CD4-positive, alpha-beta T cell treated with Interleukin-15 for 4 hours (primary cell): ENCODE data around the gene CRK.
A peak's percentile ranks its signal among the peaks of the same experiment; 100 is the strongest.

Source experiments
- DNase-seq: peaks from one replicate; pipeline ENCODE4 v3.0.0-alpha.2; 2020; ENCODE audit warnings: low spot score

Gene CRK

GRCh38 chr17:1455797-1456599 lies at the start of gene CRK:
CRK (minus strand) TSS chr17:1456232; CDS start chr17:1456117, 115 bp downstream.
- peak; percentile 98 for DNase-seq

DNA sequence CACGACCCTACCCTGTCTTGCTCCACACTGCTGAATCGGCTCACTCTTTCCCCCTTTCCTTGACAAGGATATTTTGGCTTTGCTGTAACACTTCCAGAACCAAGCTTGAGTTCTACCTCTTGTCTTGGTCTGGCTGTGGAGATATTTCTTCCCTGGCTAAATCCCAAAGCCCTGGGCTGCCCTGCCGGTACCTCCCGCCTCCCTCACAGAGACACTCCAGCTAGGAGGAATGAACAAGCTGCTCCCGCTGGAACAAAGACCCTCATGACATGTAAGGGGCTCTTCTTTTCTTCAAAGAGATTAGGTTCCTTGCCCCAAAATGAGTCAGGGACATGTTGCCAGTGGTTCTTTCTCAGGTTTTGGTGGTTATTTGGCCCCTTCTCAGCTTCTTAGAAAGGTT lies 49.6 kb upstream of the CRK start:
- DNase-seq, result no peak

DNA sequence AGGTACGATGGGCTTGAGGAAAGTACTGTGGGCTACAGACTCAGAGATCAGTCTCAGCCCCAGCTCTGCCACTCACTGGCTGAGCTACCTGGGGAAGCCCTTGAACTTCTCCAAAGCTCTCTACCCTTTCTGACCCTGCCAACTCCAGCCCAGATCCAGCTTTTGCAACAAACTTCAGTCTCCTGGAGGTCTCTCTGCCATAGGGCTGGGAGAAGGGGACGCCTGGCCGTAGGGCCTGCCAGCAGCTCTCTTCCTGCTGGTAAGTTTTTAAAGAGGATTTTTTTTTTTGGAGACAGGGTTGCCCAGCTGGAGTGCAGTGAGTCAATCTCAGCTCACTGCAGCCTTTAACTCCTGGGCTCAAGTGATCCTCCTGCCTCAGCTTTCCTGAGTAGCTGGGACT lies 48.8 kb upstream of the CRK start:
- no peak for DNase-seq

GRCh38 chr17:1503699-1504098 lies 47.7 kb upstream of the CRK start:
- DNase-seq, result no peak

GRCh38 chr17:1498869-1499268 lies 42.8 kb upstream of the CRK start:
- no peak for DNase-seq

- no peak for DNase-seq
Measured at GRCh38 chr17:1498233-1498632, 42.2 kb upstream of the CRK start.

GRCh38 chr17:1497831-1498230 lies 41.8 kb upstream of the CRK start:
- DNase-seq, result no peak

GRCh38 chr17:1496869-1497268 lies 40.8 kb upstream of the CRK start:
- no peak for DNase-seq

- DNase-seq, result no peak
Measured at GRCh38 chr17:1495265-1495989, 39.4 kb upstream of the CRK start.

GRCh38 chr17:1494736-1495253 lies 38.8 kb upstream of the CRK start:
- DNase-seq, result no peak

DNA sequence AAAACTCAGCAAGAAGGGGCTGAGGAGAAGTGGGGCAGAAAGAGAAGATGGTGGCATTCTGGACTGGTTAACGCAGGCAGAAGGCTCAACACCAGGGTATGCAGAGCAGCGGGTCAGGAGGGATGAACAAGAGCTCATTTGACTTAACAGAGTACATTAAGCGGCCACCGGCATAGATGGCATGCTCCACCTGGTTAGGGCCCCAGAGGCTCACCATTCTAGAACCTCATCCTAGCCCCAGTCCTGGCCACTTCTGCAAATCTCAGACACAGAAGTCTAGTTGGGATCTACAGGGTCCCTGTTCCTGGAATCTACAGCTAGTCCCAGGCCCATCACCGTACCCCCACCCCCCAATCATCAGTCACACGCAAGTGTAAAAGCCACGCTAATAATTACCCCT lies 38.2 kb upstream of the CRK start:
- DNase-seq, result no peak

DNA sequence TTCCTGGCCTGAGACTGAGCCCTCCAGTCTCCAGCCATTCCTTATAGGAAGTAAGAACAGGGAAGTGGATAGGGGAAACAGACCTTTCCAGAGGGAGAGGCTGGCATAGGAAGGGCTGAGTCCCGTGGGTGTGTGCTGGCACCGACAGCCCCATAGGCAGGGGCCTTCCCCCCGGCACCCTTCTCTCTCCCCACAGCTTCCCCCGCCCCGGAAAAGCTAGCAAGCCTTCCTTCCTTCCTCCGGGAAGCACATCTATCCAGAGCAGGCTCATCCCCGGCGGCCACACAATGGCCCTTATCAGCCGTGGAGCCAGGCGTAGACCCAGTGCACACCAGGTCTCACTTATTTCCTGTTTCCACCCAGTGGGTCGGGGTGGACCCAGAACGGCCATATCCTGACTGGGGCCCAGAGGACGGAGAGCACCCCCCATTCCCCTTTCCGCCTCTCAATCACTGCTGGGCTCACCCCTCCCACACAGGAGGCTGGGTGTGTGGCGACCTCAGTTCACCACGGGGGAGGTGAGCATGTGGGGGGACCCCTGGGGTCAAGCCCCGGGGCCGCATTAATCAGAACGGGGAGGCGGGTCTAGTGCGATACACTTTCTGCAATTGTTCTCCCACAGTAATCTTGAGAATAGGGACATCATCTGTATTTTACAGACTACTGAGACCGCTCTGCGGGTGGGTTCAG lies 37.4 kb upstream of the CRK start:
- no peak for DNase-seq

DNA sequence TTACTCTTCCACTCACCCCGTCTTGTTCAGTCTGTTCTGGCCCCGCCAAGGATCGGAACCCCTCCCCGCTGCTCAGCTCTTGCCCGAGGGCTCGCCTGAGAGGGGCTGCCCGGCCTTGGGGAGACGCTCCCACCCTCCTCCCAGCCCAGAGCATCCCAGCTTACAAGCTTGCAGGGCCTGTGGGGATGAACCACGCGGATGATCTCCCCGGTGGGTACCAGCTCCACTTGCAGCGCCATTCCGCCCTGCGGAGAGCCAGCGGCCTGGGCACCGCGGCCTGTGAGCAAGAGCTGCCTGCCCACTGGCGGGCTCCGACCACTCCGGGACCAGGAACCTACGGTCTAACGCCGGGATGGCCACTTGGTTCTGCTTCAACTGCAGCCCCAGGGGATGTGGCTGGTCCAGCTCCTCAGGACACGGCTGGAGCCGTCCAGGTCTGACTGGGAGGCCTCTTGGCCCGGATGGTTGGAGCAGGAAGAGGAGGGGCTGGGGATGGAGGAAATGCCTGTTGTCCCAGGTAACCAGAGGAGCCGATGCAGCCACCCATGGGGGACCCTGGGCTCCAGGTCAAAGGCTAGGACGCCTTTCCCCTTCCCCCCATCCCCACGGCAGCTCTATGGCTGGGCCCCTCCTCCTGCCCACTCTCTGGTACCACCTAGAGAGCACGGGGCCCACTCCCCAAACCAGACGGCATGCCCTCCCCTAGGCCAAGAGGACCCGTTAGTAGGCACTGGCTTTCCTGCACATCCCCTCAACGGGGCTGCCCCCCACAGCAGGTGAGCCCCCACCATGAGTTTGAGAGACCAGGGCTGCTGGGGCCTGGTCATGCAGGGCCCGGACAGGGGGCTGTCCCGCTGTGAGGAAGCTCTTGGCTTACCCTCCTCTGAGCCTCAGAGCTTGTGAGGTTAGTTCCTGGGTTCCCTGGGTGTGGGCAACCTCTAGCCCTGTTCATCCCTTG lies 36.5 kb upstream of the CRK start, which contains the start of gene MYO1C:
TSS of gene MYO1C (minus strand) at position 438 of the 958 bp plus-strand sequence. CDS start at position 239, 199 bp downstream.
- no peak for DNase-seq

- DNase-seq, result no peak
Measured at GRCh38 chr17:1491443-1492248, 35.6 kb upstream of the CRK start.

DNA sequence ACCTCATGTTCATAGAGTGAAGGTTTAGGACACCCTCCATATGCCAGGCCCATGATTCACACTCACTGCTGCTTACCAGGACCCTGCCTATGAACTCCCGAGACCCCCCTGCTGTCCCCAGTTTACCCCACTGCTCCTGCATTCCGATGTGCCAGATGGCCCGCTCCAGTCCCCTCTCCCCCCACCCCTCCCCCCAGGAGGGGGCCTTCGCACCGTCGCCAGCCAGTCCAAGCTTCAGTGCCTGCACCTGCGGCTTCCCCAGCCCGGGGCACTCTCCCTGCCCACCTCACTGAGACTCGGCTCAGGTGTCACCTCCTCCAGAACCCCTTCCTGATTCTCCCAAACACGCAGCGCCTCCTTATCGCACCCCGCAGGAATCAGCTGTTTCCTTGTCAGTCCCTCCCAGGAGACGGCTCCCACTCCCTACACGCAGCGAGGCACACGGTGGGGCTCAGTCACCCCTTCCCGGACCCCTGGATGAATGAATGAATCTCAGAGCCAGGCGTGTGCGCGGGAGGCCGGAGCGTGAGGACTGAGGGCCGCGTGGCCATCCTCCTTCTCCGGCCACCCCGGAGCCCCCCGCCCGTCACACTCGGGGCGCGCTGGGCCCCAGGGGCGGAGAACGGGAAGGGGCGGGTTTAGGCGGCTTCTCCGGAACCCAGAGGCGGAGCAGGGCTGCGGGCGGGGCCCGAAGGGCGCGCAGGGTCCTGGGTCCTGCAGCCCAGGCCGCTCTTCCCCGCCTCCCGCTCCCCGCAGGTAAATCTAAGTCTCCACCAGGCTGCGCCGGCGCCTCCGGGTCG lies 34.8 kb upstream of the CRK start:
- peak; percentile 48 for DNase-seq

GRCh38 chr17:1488826-1489270 lies 32.8 kb upstream of the CRK start:
- no peak for DNase-seq

DNA sequence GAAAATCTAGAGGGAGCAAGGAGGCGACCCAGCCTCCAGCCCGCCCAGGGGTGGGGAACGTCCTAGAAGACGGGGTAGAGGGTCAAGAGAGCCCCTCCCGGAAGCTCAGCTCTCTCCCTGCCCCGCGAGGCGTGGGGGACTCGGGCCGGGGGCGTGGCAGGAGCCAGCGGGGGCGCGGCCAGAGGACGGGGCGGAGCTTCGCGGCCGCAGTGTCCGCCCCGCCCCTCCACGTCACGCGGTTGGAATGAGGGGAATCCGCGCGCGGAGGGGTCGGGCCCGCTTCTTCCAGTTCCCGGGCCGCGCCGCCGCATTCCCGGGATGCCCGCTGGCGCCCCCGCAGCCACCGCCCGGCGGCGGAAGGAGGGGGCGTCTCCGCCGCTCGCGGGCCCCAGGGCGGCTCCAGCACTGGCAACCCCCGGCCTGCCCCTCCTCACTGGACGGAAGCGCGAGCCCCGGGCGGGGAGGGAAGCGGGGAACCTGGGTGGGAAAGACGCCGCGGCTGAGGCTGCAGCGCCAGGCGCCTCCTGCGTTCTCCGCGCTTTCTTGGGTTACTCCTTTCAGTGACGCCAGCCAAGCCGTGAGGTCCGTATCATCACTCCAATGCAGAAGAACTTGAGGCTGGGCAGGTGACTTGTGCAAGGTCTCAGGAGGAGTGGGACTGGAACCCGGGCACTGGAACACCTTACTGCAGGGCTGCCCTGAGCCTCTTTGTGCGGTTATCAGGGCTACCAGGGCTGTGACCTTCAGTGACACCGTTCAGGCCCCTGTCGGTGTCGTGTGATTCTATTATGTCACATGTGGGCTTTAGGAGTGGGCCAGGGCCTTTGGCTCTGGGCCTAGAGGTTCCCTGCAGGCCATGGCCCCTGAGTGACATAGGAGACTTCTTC lies 32.1 kb upstream of the CRK start:
- peak; percentile 54 for DNase-seq
